HL-60 (cell line): Measurements from ENCODE around the gene TTYH3.

Experiments used
- POLR2AphosphoS5 ChIP-seq: IDR thresholded peaks from 2 replicates; pipeline ENCODE4 v1.6.1; 2012; ENCODE audit warnings: low read depth
- SPI1 ChIP-seq: IDR thresholded peaks from 2 replicates; pipeline ENCODE4 v1.6.1; 2012; ENCODE audit warnings: low read depth, mild to moderate bottlenecking, borderline replicate concordance
- TF ChIP-seq, protein P1 (sequence below): IDR thresholded peaks from one replicate; pipeline ENCODE4 v1.5.1; 2011; ENCODE audit warnings: low read length, control low read depth, inconsistent platforms; ENCODE audit not compliant: insufficient read depth

- TF ChIP-seq, protein P1, sequence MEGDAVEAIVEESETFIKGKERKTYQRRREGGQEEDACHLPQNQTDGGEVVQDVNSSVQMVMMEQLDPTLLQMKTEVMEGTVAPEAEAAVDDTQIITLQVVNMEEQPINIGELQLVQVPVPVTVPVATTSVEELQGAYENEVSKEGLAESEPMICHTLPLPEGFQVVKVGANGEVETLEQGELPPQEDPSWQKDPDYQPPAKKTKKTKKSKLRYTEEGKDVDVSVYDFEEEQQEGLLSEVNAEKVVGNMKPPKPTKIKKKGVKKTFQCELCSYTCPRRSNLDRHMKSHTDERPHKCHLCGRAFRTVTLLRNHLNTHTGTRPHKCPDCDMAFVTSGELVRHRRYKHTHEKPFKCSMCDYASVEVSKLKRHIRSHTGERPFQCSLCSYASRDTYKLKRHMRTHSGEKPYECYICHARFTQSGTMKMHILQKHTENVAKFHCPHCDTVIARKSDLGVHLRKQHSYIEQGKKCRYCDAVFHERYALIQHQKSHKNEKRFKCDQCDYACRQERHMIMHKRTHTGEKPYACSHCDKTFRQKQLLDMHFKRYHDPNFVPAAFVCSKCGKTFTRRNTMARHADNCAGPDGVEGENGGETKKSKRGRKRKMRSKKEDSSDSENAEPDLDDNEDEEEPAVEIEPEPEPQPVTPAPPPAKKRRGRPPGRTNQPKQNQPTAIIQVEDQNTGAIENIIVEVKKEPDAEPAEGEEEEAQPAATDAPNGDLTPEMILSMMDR = no peak
- no peak for TF ChIP-seq POLR2AphosphoS5
- no peak for TF ChIP-seq SPI1
Measured at GRCh38 chr7:2639181-2639681, 7.4 kb downstream of the TTYH3 start.
